ENCODE data around the gene PEX7. TPM values are rescaled to one million over a fixed set of nuclear protein-coding genes. Genes with fewer than 3 reads are reported as not detected.
A peak's percentile ranks its signal among the peaks of the same experiment; 100 is the strongest.

The PEX7 gene
- total RNA-seq, 4 donors from 2014 or later: 9.0 to 21.5 (median 11.7) TPM; not detected in 1

GRCh38 chr6:136775081-136775480 lies 47.3 kb upstream of the PEX7 start:
- Histone ChIP-seq H3K4me3 (no peak overlapping the region), H3K36me3 (no peaks in the 10 kb centered on the region), H3K27me3 (no peaks in the 10 kb centered on the region), H3K27ac (peak overlapping the region in 1 of 2 donors; percentile 4), H3K4me1 (no peaks in the 10 kb centered on the region), H3K9me3 (no peaks in the 10 kb centered on the region)
- no peak for DNase-seq
- intact Hi-C loops (cut with DNase I; ENCODE audit: low total_unique reads): no loop called here
- TF ChIP-seq CTCF (IDR thresholded peaks at IDR 0.05) (no peak), POLR2A (IDR thresholded peaks at IDR 0.05) (no peak)

DNA sequence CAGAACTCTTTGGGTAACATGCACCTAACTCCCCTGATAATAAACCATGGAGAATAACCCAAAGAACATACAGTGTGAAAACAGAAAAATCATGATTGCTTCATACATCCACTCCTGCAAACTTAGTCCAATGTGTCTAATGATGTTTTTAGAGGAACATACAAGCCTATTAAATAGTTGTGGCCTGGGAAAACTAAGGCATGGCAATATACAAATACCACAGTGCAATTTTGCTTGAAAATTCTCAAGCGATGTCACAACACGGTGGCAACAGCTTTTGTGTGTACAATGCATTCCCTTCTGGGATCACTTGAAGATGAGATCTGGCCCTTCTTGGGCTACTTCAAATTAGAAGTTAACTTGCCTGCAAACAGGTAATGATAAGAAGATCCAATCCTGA lies 46.8 kb upstream of the PEX7 start:
- H3K36me3 ChIP-seq: no peaks in the 10 kb centered on the region
- H3K9me3 ChIP-seq: no peaks in the 10 kb centered on the region
- no peaks in the 10 kb centered on the region for H3K27me3 ChIP-seq
- intact Hi-C loops (cut with DNase I; ENCODE audit: low total_unique reads): no loop called here
- no peak for DNase-seq
- no peak for TF ChIP-seq CTCF (IDR thresholded peaks at IDR 0.05)
- no peak for TF ChIP-seq POLR2A (IDR thresholded peaks at IDR 0.05)
- H3K4me1 ChIP-seq: no peaks in the 10 kb centered on the region
- H3K27ac ChIP-seq: no peak overlapping the region
- H3K4me3 ChIP-seq: no peak overlapping the region

GRCh38 chr6:136777651-136778050 lies 44.7 kb upstream of the PEX7 start:
- no peaks in the 10 kb centered on the region for H3K27me3 ChIP-seq
- H3K4me1 ChIP-seq: no peaks in the 10 kb centered on the region
- H3K4me3 ChIP-seq: no peak overlapping the region
- no peak for DNase-seq
- TF ChIP-seq CTCF (IDR thresholded peaks at IDR 0.05) (no peak), POLR2A (IDR thresholded peaks at IDR 0.05) (no peak)
- no peaks in the 10 kb centered on the region for H3K36me3 ChIP-seq
- no peak overlapping the region for H3K27ac ChIP-seq
- intact Hi-C loops (cut with DNase I; ENCODE audit: low total_unique reads): no loop called here
- H3K9me3 ChIP-seq: no peaks in the 10 kb centered on the region

DNA sequence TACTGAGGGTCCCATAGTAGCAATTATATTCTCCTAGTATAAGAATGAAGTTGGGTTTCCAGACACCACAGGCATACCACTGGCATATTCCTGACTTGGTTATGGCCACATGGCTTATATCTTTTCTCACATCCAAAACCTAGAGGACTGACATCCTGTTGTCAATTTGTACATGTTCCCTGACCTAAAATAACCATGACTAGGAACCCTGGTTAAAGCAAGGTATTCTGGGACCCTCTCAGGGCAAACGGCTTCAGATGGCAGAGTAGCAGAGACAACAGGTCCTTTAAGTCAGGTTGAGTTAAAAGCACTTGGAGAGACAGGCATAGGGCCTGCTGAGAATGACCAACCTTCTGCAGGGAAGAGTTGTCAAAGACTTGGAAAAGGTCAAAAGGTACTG lies 42.7 kb upstream of the PEX7 start:
- H3K9me3 ChIP-seq: no peaks in the 10 kb centered on the region
- DNase-seq: no peak
- TF ChIP-seq CTCF (IDR thresholded peaks at IDR 0.05) (no peak), POLR2A (IDR thresholded peaks at IDR 0.05) (no peak)
- H3K27ac ChIP-seq: no peak overlapping the region
- H3K36me3 ChIP-seq: no peaks in the 10 kb centered on the region
- H3K4me3 ChIP-seq: no peak overlapping the region
- intact Hi-C loops (cut with DNase I; ENCODE audit: low total_unique reads): no loop called here
- no peaks in the 10 kb centered on the region for H3K27me3 ChIP-seq
- H3K4me1 ChIP-seq: no peaks in the 10 kb centered on the region

DNA sequence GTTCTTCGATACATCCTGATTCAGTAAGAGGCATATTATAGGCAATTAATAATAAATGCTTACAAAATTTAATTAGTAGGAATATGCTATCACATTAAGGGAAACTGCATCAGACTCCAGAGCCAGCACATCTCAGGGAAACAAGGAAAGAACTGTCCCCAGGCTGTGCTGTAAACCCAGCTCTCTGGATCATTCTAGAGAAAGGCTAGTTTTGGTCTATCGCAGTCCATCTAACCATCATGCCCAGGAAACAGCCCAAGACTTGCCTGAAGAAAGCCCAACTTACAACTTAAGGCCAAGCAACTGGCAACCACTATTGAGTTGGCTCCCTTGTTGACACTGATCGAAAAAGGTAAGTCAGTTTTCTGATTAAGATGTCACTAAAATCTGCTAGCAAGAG lies 41.4 kb upstream of the PEX7 start:
- intact Hi-C loops (cut with DNase I; ENCODE audit: low total_unique reads): no loop called here
- no peak for DNase-seq
- no peaks in the 10 kb centered on the region for H3K36me3 ChIP-seq
- no peaks in the 10 kb centered on the region for H3K27me3 ChIP-seq
- no peak overlapping the region for H3K27ac ChIP-seq
- no peak overlapping the region for H3K4me3 ChIP-seq
- TF ChIP-seq POLR2A (IDR thresholded peaks at IDR 0.05) (no peak), CTCF (IDR thresholded peaks at IDR 0.05) (no peak)
- H3K9me3 ChIP-seq: no peaks in the 10 kb centered on the region
- H3K4me1 ChIP-seq: no peaks in the 10 kb centered on the region

Data from uterus (tissue), 4 donors.